SK-N-SH (cell line): ENCODE results near the gene NDUFS8. TPM values are rescaled to one million over a fixed set of nuclear protein-coding genes. Genes with fewer than 3 reads are reported as not detected.

Experiments used
- CTCF ChIA-PET: fragments of 300-600, 350-600 bp; formaldehyde crosslinking; extraction: SDS; loops from one replicate; lab custom pipeline; 2021; lab: Yijun Ruan, JAX
- POLR2A ChIA-PET: fragments of 350-600 bp; sonication (Branson Sonifier 250); formaldehyde crosslinking; extraction: SDS; loops from one replicate; lab custom pipeline; 2020; ENCODE audit warnings: antibody characterized with exemption, inconsistent platforms; lab: Yijun Ruan, JAX
- DNase-seq: peaks from one replicate; pipeline ENCODE4 v3.0.0; 2012
- H2AFZ ChIP-seq: fragments of 200-600 bp; sonication (generic); 2 replicates; pipeline ENCODE4 v1.8.1; 2016; ENCODE audit warnings: antibody characterized with exemption, mild to moderate bottlenecking, low read depth
- H3F3A ChIP-seq: fragments of 200-600 bp; sonication (generic); replicated peaks from 2 replicates; pipeline ENCODE3; 2016; ENCODE audit warnings: antibody characterized with exemption, mild to moderate bottlenecking; ENCODE audit not compliant: insufficient read depth
- H3K27ac ChIP-seq, 2 experiments: fragments of 200-500 bp in 1 of 2; fragments of 200-600 bp in 1 of 2; sonication (Bioruptor generic) in 1 of 2; sonication (generic), shearing (Covaris generic) in 1 of 2; 2 replicates each; pipeline versions ENCODE4 v1.5.1 to v1.6.1; 2014 to 2016; ENCODE audit warnings: low read depth in 2 of 2, inconsistent platforms in 1 of 2, low read length in 1 of 2, mild to moderate bottlenecking in 1 of 2, mixed read lengths in 1 of 2
- H3K27me3 ChIP-seq: fragments of 200-600 bp; sonication (generic), shearing (Covaris generic); 2 replicates; pipeline ENCODE4 v1.6.1; 2016; ENCODE audit warnings: mixed run types; ENCODE audit not compliant: insufficient read depth
- H3K36me3 ChIP-seq, 2 experiments: fragments of 200-500 bp in 1 of 2; fragments of 200-600 bp in 1 of 2; sonication (Bioruptor generic) in 1 of 2; sonication (generic) in 1 of 2; replicated peaks in 1 of 2; 2 replicates each; pipeline versions ENCODE3 to v1.5.1; 2014 to 2016; ENCODE audit warnings: low read length in 1 of 2, mild to moderate bottlenecking in 1 of 2; ENCODE audit not compliant: insufficient read depth in 2 of 2, control insufficient read depth in 1 of 2
- H3K4me1 ChIP-seq, 2 experiments: fragments of 200-500 bp in 1 of 2; fragments of 200-600 bp in 1 of 2; sonication (Bioruptor generic) in 1 of 2; sonication (generic), shearing (Covaris generic) in 1 of 2; 2 replicates each; pipeline versions ENCODE4 v1.5.1 to v1.6.1; 2014 to 2016; ENCODE audit warnings: low read depth in 1 of 2, low read length in 1 of 2, mixed run types in 1 of 2; ENCODE audit not compliant: insufficient read depth in 2 of 2, control insufficient read depth in 1 of 2
- H3K4me2 ChIP-seq: fragments of 200-600 bp; sonication (generic), shearing (Covaris generic); 2 replicates; pipeline ENCODE4 v1.6.1; 2017; ENCODE audit warnings: mixed run types
- H3K4me3 ChIP-seq, 2 experiments: fragments of 200-500 bp in 1 of 2; fragments of 200-600 bp in 1 of 2; sonication (Bioruptor generic) in 1 of 2; sonication (generic), shearing (Covaris generic) in 1 of 2; 2 replicates each; pipeline versions ENCODE4 v1.5.1 to v1.8.1; 2014 to 2016; ENCODE audit warnings: low read depth in 2 of 2, inconsistent platforms in 1 of 2, low read length in 1 of 2, mild to moderate bottlenecking in 1 of 2, mixed read lengths in 1 of 2, moderate library complexity in 1 of 2
- H3K79me2 ChIP-seq: fragments of 200-600 bp; sonication (generic); 2 replicates; pipeline ENCODE4 v1.8.1; 2017; ENCODE audit warnings: mild to moderate bottlenecking; ENCODE audit not compliant: insufficient read depth
- H3K9ac ChIP-seq: fragments of 200-600 bp; sonication (generic); 2 replicates; pipeline ENCODE4 v1.6.1; 2017; ENCODE audit warnings: mixed run types
- H3K9me2 ChIP-seq: fragments of 200-600 bp; sonication (generic); 2 replicates; pipeline ENCODE4 v1.6.1; 2017; ENCODE audit warnings: mixed run types
- H3K9me3 ChIP-seq: fragments of 200-600 bp; sonication (generic); 2 replicates; pipeline ENCODE4 v1.6.1; 2017; ENCODE audit warnings: mixed run types, mild to moderate bottlenecking, moderate library complexity
- H4K20me1 ChIP-seq: fragments of 200-600 bp; sonication (generic); 2 replicates; pipeline ENCODE4 v1.6.1; 2017; ENCODE audit warnings: mild to moderate bottlenecking, mixed run types; ENCODE audit not compliant: insufficient read depth
- EP300 ChIP-seq, 2 experiments: IDR thresholded peaks; 2 replicates each; pipeline versions ENCODE4 v1.4.0 to v1.6.1; 2012; ENCODE audit warnings: borderline replicate concordance in 1 of 2, low read depth in 1 of 2, low read length in 1 of 2
- GABPA ChIP-seq: IDR thresholded peaks from 2 replicates; pipeline ENCODE4 v1.4.0; 2012; ENCODE audit warnings: low read depth, mild to moderate bottlenecking
- GATA2 ChIP-seq: sonication (generic); formaldehyde crosslinking; IDR thresholded peaks from 2 replicates; pipeline ENCODE4 v1.5.0; 2020; ENCODE audit warnings: mild to moderate bottlenecking, missing genetic modification reagents
- MXI1 ChIP-seq: IDR thresholded peaks from 2 replicates; pipeline ENCODE4 v1.6.1; 2012; ENCODE audit warnings: mild to moderate bottlenecking, low read depth, low read length, improper control_type of control experiment
- NFIC ChIP-seq: IDR thresholded peaks from 2 replicates; pipeline ENCODE4 v1.4.0; 2012; ENCODE audit warnings: borderline replicate concordance
- NRF1 ChIP-seq: IDR thresholded peaks from 2 replicates; pipeline ENCODE4 v1.6.1; 2012; ENCODE audit warnings: low read depth, mild to moderate bottlenecking, low read length
- RAD21 ChIP-seq: IDR thresholded peaks from 2 replicates; pipeline ENCODE4 v1.6.1; 2012; ENCODE audit warnings: mild to moderate bottlenecking, low read length
- REST ChIP-seq: IDR thresholded peaks from 2 replicates; pipeline ENCODE4 v1.6.1; 2012; ENCODE audit warnings: mild to moderate bottlenecking, low read depth, low read length, moderate library complexity
- RFX5 ChIP-seq: IDR thresholded peaks from 2 replicates; pipeline ENCODE4 v1.6.1; 2012; ENCODE audit warnings: mild to moderate bottlenecking, improper control_type of control experiment, low read length
- TAF1 ChIP-seq: IDR thresholded peaks from 2 replicates; pipeline ENCODE4 v1.6.1; 2012; ENCODE audit warnings: low read depth, mild to moderate bottlenecking, low read length, moderate library complexity, borderline replicate concordance
- TCF12 ChIP-seq: IDR thresholded peaks from 2 replicates; pipeline ENCODE4 v1.4.0; 2012
- TEAD4 ChIP-seq: IDR thresholded peaks from 2 replicates; pipeline ENCODE4 v1.4.0; 2012; ENCODE audit warnings: mild to moderate bottlenecking, borderline replicate concordance; ENCODE audit not compliant: insufficient read depth
- YY1 ChIP-seq: IDR thresholded peaks from 2 replicates; pipeline ENCODE4 v1.4.0; 2012; ENCODE audit warnings: low read depth, mild to moderate bottlenecking
- WGBS: methylation state at CpG from one replicate; pipeline ENCODE4 v1.1.6; 2017; ENCODE audit warnings: low lambda C conversion rate; 5-methylcytosine and 5-hydroxymethylcytosine counted together
- polyA plus RNA-seq, 3 experiments: library from polyadenylated mRNA; depleted of rRNA; stranded (reverse); fragments of >200 nt; gene quantifications; 2 replicates each; pipeline ENCODE4 v1.2.3, GENCODE V29; 2012
- TF ChIP-seq, protein P1 (sequence below): fragments of 150-350 bp; IDR thresholded peaks from 2 replicates; pipeline ENCODE4 v1.6.1; 2016; ENCODE audit warnings: mild to moderate bottlenecking, low read depth, low read length

Gene NDUFS8
- polyA plus RNA-seq, 1 of the 3 experiments (the other 2 are of a cell fraction): 123 TPM

DNA sequence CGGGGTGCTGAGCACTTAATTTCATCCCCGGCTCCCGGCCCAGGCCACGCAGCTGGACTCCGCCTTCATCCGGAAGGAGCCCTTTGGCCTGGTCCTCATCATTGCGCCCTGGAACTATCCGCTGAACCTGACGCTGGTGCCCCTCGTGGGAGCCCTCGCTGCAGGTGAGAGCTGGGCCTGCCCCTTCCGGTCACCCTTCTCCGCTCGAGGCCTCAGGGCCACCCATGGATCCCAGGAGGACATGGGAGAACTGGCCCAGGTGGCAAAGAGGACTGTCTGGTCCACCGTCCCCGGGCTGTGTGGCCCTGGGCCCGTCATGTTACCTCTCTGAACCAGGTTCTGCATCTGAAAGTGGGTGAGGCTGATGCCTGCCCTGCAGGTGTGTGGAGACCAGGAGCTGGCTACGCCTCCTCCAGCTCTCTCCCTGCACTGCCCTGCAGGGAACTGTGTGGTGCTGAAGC, 11.7 kb upstream of the NDUFS8 start:
- Histone ChIP-seq H3K27ac (no peak overlapping the region), H3K27me3 (no peaks in the 10 kb centered on the region), H3K36me3 (no peaks in the 10 kb centered on the region), H3K79me2 (no peaks in the 10 kb centered on the region), H3F3A (peaks cover 3% of the 10 kb centered on the region), H3K4me2 (no peak overlapping the region), H3K9me3 (no peaks in the 10 kb centered on the region), H2AFZ (no peak overlapping the region), H3K9ac (no peak overlapping the region), H3K4me1 (peaks cover 12 to 24% of the 10 kb centered on the region in 2 experiments; a peak in 3 of 4 replicates), H3K4me3 (no peak overlapping the region), H4K20me1 (no peaks in the 10 kb centered on the region), H3K9me2 (no peaks in the 10 kb centered on the region)
- no peak for TF ChIP-seq GABPA
- TF ChIP-seq RAD21: no peak
- TF ChIP-seq NFIC: no peak
- no peak for TF ChIP-seq YY1
- TF ChIP-seq TEAD4: no peak
- TF ChIP-seq REST: no peak
- TF ChIP-seq MXI1: no peak
- TF ChIP-seq GATA2 (CRISPR knock-in tag): no peak
- TF ChIP-seq TAF1: no peak
- no peak for TF ChIP-seq EP300 (IDR thresholded peaks at IDR 0.05; ENCODE audit: borderline replicate concordance in 1 of 2, low read depth in 1 of 2, low read length in 1 of 2)
- TF ChIP-seq, protein P1, sequence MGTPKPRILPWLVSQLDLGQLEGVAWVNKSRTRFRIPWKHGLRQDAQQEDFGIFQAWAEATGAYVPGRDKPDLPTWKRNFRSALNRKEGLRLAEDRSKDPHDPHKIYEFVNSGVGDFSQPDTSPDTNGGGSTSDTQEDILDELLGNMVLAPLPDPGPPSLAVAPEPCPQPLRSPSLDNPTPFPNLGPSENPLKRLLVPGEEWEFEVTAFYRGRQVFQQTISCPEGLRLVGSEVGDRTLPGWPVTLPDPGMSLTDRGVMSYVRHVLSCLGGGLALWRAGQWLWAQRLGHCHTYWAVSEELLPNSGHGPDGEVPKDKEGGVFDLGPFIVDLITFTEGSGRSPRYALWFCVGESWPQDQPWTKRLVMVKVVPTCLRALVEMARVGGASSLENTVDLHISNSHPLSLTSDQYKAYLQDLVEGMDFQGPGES: no peak
- DNase-seq: no peak
- ChIA-PET POLR2A (no interaction called here), CTCF (interaction anchor here (1.1 to 1.4 kb wide), 2 partner anchors 12 to 84 kb away, joined by 3 read pairs; partner anchors contain the start of gene NDUFS8)
- WGBS: 94% methylated on average over 13 of the region's 18 CpGs

- POLR2A ChIA-PET: no interaction called here
- CTCF ChIA-PET: interaction anchor here (1.1 to 1.4 kb wide), 2 partner anchors 11 to 83 kb away, joined by 3 read pairs; partner anchors contain the start of gene NDUFS8
- Histone ChIP-seq H3K36me3 (no peaks in the 10 kb centered on the region), H3K4me1 (peaks cover 5 to 19% of the 10 kb centered on the region in 2 experiments; a peak in 3 of 4 replicates), H3K27ac (no peak overlapping the region), H3K4me3 (no peak overlapping the region), H3K9ac (no peak overlapping the region), H3K27me3 (no peaks in the 10 kb centered on the region), H2AFZ (no peak overlapping the region), H3K9me3 (no peaks in the 10 kb centered on the region), H3K79me2 (no peaks in the 10 kb centered on the region), H4K20me1 (no peaks in the 10 kb centered on the region), H3F3A (peaks cover 8% of the 10 kb centered on the region), H3K9me2 (no peaks in the 10 kb centered on the region), H3K4me2 (no peak overlapping the region)
- TF ChIP-seq YY1 (no peak), GATA2 (CRISPR knock-in tag) (no peak), NRF1 (no peak), RFX5 (no peak), TCF12 (no peak)
- DNase-seq: no peak
- no CpG with 5 or more reads among the region's 12 CpGs for WGBS
Observed at GRCh38 chr11:68019486-68019885, 11.0 kb upstream of the NDUFS8 start.
